ENCODE results near the gene DUSP7. TPM values are rescaled to one million over a fixed set of nuclear protein-coding genes. Genes with fewer than 3 reads are reported as not detected.

DUSP7 gene
- polyA plus RNA-seq, 3 donors: 2.8 to 36.8 (median 3.9) TPM

GRCh38 chr3:52006017-52006819, 50.2 kb downstream of the DUSP7 start:
- peak overlapping the region; percentile 59 for H2AFZ ChIP-seq (ENCODE audit: insufficient read depth, low read depth, low read length, poor library complexity, severe bottlenecking)
- H3K4me3 Mint-ChIP-seq: no peak overlapping the region
- no peaks in the 10 kb centered on the region for H3K36me3 Mint-ChIP-seq
- H3K4me1 ChIP-seq (ENCODE audit: control insufficient read depth in 1 of 2, insufficient read depth in 2 of 2, low read length in 2 of 2): peaks cover 22 to 29% of the 10 kb centered on the region in 2 donors
- H3K79me2 ChIP-seq (ENCODE audit: insufficient read depth, low read length): no peaks in the 10 kb centered on the region
- H3K9me3 Mint-ChIP-seq: no peaks in the 10 kb centered on the region
- H3K27me3 ChIP-seq (ENCODE audit: control insufficient read depth in 2 of 2, insufficient read depth in 2 of 2, low read length in 2 of 2): no peaks in the 10 kb centered on the region
- peaks cover 1 to 5% (median 5%) of the 10 kb centered on the region in 3 donors for H3K27me3 Mint-ChIP-seq (ENCODE audit: low read depth in 3 of 3)
- H3K9ac ChIP-seq (ENCODE audit: insufficient read depth, low read length, poor library complexity, severe bottlenecking): no peak overlapping the region
- H3K4me3 ChIP-seq (replicated peaks in 1 of 3; ENCODE audit: low read depth in 2 of 3, low read length in 3 of 3): no peak overlapping the region
- no peaks in the 10 kb centered on the region for H4K20me1 ChIP-seq (ENCODE audit: insufficient read depth, low read length)
- H3K27ac ChIP-seq (ENCODE audit: low read depth in 1 of 2, low read length in 2 of 2): no peak overlapping the region
- peak in 1 of 3 donors; percentile 17 for DNase-seq
- no peaks in the 10 kb centered on the region for H3K9me3 ChIP-seq (replicated peaks in 1 of 2; ENCODE audit: control insufficient read depth in 1 of 2, insufficient read depth in 1 of 2, low read length in 2 of 2)
- intact Hi-C loops (cut with micrococcal nuclease): no loop called here
- H3K4me1 Mint-ChIP-seq: peaks cover 23% of the 10 kb centered on the region
- 60% methylated on average over 7 of the region's 8 CpGs for WGBS (ENCODE audit: insufficient coverage)
- no peaks in the 10 kb centered on the region for H3K36me3 ChIP-seq (replicated peaks in 1 of 2; ENCODE audit: control insufficient read depth in 1 of 2, insufficient read depth in 2 of 2, low read length in 2 of 2)
- TF ChIP-seq, protein P1, sequence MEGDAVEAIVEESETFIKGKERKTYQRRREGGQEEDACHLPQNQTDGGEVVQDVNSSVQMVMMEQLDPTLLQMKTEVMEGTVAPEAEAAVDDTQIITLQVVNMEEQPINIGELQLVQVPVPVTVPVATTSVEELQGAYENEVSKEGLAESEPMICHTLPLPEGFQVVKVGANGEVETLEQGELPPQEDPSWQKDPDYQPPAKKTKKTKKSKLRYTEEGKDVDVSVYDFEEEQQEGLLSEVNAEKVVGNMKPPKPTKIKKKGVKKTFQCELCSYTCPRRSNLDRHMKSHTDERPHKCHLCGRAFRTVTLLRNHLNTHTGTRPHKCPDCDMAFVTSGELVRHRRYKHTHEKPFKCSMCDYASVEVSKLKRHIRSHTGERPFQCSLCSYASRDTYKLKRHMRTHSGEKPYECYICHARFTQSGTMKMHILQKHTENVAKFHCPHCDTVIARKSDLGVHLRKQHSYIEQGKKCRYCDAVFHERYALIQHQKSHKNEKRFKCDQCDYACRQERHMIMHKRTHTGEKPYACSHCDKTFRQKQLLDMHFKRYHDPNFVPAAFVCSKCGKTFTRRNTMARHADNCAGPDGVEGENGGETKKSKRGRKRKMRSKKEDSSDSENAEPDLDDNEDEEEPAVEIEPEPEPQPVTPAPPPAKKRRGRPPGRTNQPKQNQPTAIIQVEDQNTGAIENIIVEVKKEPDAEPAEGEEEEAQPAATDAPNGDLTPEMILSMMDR (IDR thresholded peaks at IDR 0.05): no peak
- no peak overlapping the region for H3K4me2 ChIP-seq (replicated peaks; ENCODE audit: extremely low read depth, low read length, poor library complexity, severe bottlenecking)
- H3K27ac Mint-ChIP-seq: peak overlapping the region in 1 of 7 donors; percentile 22

DNA sequence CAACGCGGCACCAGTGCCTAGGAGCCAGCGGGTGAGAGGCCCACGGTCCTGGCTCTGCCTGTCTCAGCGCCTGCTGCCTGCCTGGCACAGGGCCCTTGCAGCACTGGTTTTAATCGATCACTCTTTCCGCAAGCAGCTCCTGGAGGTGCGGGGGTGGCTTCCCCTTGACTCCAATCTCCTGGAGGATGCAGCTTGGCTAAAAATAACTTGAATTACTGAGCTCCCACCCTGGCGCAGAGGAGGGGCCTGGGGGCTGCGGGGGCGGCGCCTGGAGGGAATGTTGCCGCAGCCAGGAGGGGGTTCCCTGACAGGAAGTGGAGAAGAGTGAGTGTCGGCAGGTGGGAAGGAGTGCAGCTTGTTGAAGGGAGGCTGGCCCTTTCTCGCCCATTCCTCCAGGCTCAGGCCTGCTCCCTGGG, 50.8 kb downstream of the DUSP7 start:
- Histone ChIP-seq H3K79me2 (ENCODE audit: insufficient read depth, low read length) (no peaks in the 10 kb centered on the region), H3K9ac (ENCODE audit: insufficient read depth, low read length, poor library complexity, severe bottlenecking) (no peak overlapping the region), H2AFZ (ENCODE audit: insufficient read depth, low read depth, low read length, poor library complexity, severe bottlenecking) (peak overlapping the region; percentile 59), H3K27ac (ENCODE audit: low read depth in 1 of 2, low read length in 2 of 2) (no peak overlapping the region), H3K4me2 (replicated peaks; ENCODE audit: extremely low read depth, low read length, poor library complexity, severe bottlenecking) (no peak overlapping the region), H4K20me1 (ENCODE audit: insufficient read depth, low read length) (no peaks in the 10 kb centered on the region), H3K4me1 (ENCODE audit: control insufficient read depth in 1 of 2, insufficient read depth in 2 of 2, low read length in 2 of 2) (peaks cover 22 to 29% of the 10 kb centered on the region in 2 donors), H3K9me3 (replicated peaks in 1 of 2; ENCODE audit: control insufficient read depth in 1 of 2, insufficient read depth in 1 of 2, low read length in 2 of 2) (no peaks in the 10 kb centered on the region), H3K27me3 (ENCODE audit: control insufficient read depth in 2 of 2, insufficient read depth in 2 of 2, low read length in 2 of 2) (no peaks in the 10 kb centered on the region), H3K36me3 (replicated peaks in 1 of 2; ENCODE audit: control insufficient read depth in 1 of 2, insufficient read depth in 2 of 2, low read length in 2 of 2) (no peaks in the 10 kb centered on the region), H3K4me3 (replicated peaks in 1 of 3; ENCODE audit: low read depth in 2 of 3, low read length in 3 of 3) (no peak overlapping the region)
- Mint-ChIP-seq H3K9me3 (no peaks in the 10 kb centered on the region), H3K27ac (no peak overlapping the region), H3K36me3 (no peaks in the 10 kb centered on the region), H3K4me3 (no peak overlapping the region), H3K27me3 (ENCODE audit: low read depth in 3 of 3) (peaks cover 1 to 7% (median 5%) of the 10 kb centered on the region in 3 donors), H3K4me1 (peaks cover 23% of the 10 kb centered on the region)
- DNase-seq: no peak
- intact Hi-C loops (cut with micrococcal nuclease): no loop called here
- TF ChIP-seq, protein P1 (IDR thresholded peaks at IDR 0.05): no peak
- WGBS (ENCODE audit: insufficient coverage): 28% methylated on average over 14 of the region's 15 CpGs
